Measurements from ENCODE around the gene RNASE4.
"Not testable (repeated sequence)": the region's sequence is repeated elsewhere in the genome, so short reads cannot be mapped to it uniquely, and the experiment has no call there.

RNASE4 gene

GRCh38 chr14:20692116-20692751, 7.9 kb downstream of the RNASE4 start:
- H3K9me3 ChIP-seq (replicated peaks in 1 of 11) = no peaks in the 10 kb centered on the region
- H3K4me1 ChIP-seq = peaks cover 0 to 18% (median under 1%) of the 10 kb centered on the region in 10 experiments; a peak in 8 of 20 replicates
- no peaks in the 10 kb centered on the region for H4K20me1 ChIP-seq
- H3K27ac ChIP-seq = no peak overlapping the region
- H3K4me2 ChIP-seq = no peak overlapping the region
- no peak overlapping the region for H3K4me3 ChIP-seq
- H3K36me3 ChIP-seq = no peaks in the 10 kb centered on the region
- no peaks in the 10 kb centered on the region for H3K27me3 ChIP-seq
- TF ChIP-seq Cebpa-rat (IDR thresholded peaks at IDR 0.05) = no peak
- H3K9ac ChIP-seq = no peak overlapping the region; a peak in 1 of 22 replicates

GRCh38 chr14:20696764-20697163, 12.4 kb downstream of the RNASE4 start:
- peak overlapping the region in 5 of 11 experiments; percentile 12 to 67 (median 56); a peak in 7 of 22 replicates for H3K4me2 ChIP-seq
- no peaks in the 10 kb centered on the region for H4K20me1 ChIP-seq

GRCh38 chr14:20697273-20698017, 13.1 kb downstream of the RNASE4 start:
- Histone ChIP-seq H3K4me1 (peaks cover 0 to 29% (median 2%) of the 10 kb centered on the region in 10 experiments; a peak in 8 of 20 replicates), H3K9ac (no peak overlapping the region), H3K9me3 (replicated peaks in 1 of 11) (peaks cover 0 to 13% (median 0%) of the 10 kb centered on the region in 11 experiments; a peak in 3 of 22 replicates), H4K20me1 (no peaks in the 10 kb centered on the region), H3K36me3 (no peaks in the 10 kb centered on the region), H3K4me3 (no peak overlapping the region), H3K27me3 (no peaks in the 10 kb centered on the region), H3K4me2 (peak overlapping the region in 5 of 11 experiments; percentile 12 to 67 (median 56); a peak in 9 of 22 replicates), H3K27ac (no peak overlapping the region)
- TF ChIP-seq Cebpa-rat (IDR thresholded peaks at IDR 0.05) = no peak

More at GRCh38 chr14:20696764-20697163, 12.4 kb downstream of the RNASE4 start:
- Histone ChIP-seq H3K4me3 (no peak overlapping the region), H3K27me3 (no peaks in the 10 kb centered on the region), H3K4me1 (peaks cover 0 to 29% (median 2%) of the 10 kb centered on the region in 10 experiments; a peak in 8 of 20 replicates), H3K9me3 (replicated peaks in 1 of 11) (peaks cover 0 to 13% (median 0%) of the 10 kb centered on the region in 11 experiments; a peak in 3 of 22 replicates), H3K36me3 (no peaks in the 10 kb centered on the region), H3K9ac (no peak overlapping the region), H3K27ac (no peak overlapping the region)
- no peak for TF ChIP-seq Cebpa-rat (IDR thresholded peaks at IDR 0.05)

- H3K4me1 ChIP-seq = peaks cover 0 to 29% (median 2%) of the 10 kb centered on the region in 10 experiments; a peak in 8 of 20 replicates
- H3K4me2 ChIP-seq = peak overlapping the region in 2 of 11 experiments; percentile 25 to 67; a peak in 3 of 22 replicates
- no peak overlapping the region for H3K27ac ChIP-seq
- no peaks in the 10 kb centered on the region for H3K27me3 ChIP-seq
- H3K36me3 ChIP-seq = no peaks in the 10 kb centered on the region
- peaks cover 0 to 13% (median 0%) of the 10 kb centered on the region in 11 experiments; a peak in 3 of 22 replicates for H3K9me3 ChIP-seq (replicated peaks in 1 of 11)
- H3K9ac ChIP-seq = no peak overlapping the region
- no peak overlapping the region for H3K4me3 ChIP-seq
- no peaks in the 10 kb centered on the region for H4K20me1 ChIP-seq
- TF ChIP-seq Cebpa-rat (IDR thresholded peaks at IDR 0.05) = no peak
These were observed 13.6 kb downstream of the RNASE4 start for GRCh38 chr14:20698018-20698329.

GRCh38 chr14:20698934-20699333, 14.6 kb downstream of the RNASE4 start:
- H3K9me3 ChIP-seq (replicated peaks in 1 of 11) = peaks cover 0 to 13% (median 0%) of the 10 kb centered on the region in 11 experiments; a peak in 3 of 22 replicates
- H3K4me2 ChIP-seq = 0 out of 22 replicates have a peak overlapping the region, but pooled peaks of 1 of the 11 experiments have one; percentile 1
- H3K4me1 ChIP-seq = peaks cover 0 to 29% (median 2%) of the 10 kb centered on the region in 10 experiments; a peak in 8 of 20 replicates
- H3K4me3 ChIP-seq = no peak overlapping the region
- H4K20me1 ChIP-seq = no peaks in the 10 kb centered on the region
- H3K36me3 ChIP-seq = no peaks in the 10 kb centered on the region
- peak overlapping the region in 1 of 11 experiments; percentile 2; a peak in 1 of 22 replicates for H3K9ac ChIP-seq
- H3K27ac ChIP-seq = no peak overlapping the region
- H3K27me3 ChIP-seq = no peaks in the 10 kb centered on the region
- TF ChIP-seq Cebpa-rat (IDR thresholded peaks at IDR 0.05) = no peak

- no peak overlapping the region for H3K27ac ChIP-seq
- no peaks in the 10 kb centered on the region for H3K36me3 ChIP-seq
- H3K4me3 ChIP-seq = no peak overlapping the region
- no peak for TF ChIP-seq Cebpa-rat (IDR thresholded peaks at IDR 0.05)
- H3K9me3 ChIP-seq (replicated peaks in 1 of 11) = peaks cover 0 to 19% (median under 1%) of the 10 kb centered on the region in 11 experiments; a peak in 9 of 22 replicates
- no peak overlapping the region for H3K4me2 ChIP-seq
- no peaks in the 10 kb centered on the region for H4K20me1 ChIP-seq
- H3K9ac ChIP-seq = no peak overlapping the region
- no peaks in the 10 kb centered on the region for H3K27me3 ChIP-seq
- H3K4me1 ChIP-seq = peaks cover 0 to 29% (median 2%) of the 10 kb centered on the region in 10 experiments; a peak in 8 of 20 replicates
These were observed 15.6 kb downstream of the RNASE4 start for GRCh38 chr14:20699931-20700330.

GRCh38 chr14:20700965-20701364, 16.6 kb downstream of the RNASE4 start:
- not testable (repeated sequence) for H4K20me1 ChIP-seq, H3K27me3 ChIP-seq, H3K36me3 ChIP-seq, H3K4me2 ChIP-seq, H3K27ac ChIP-seq, H3K9ac ChIP-seq, H3K4me3 ChIP-seq
- peaks cover 0 to 25% (median 2%) of the 10 kb centered on the region in 10 experiments; a peak in 8 of 20 replicates for H3K4me1 ChIP-seq
- peaks cover 5 to 29% (median 10%) of the 10 kb centered on the region in 11 experiments for H3K9me3 ChIP-seq (replicated peaks in 1 of 11)

- Histone ChIP-seq H3K27me3 (no peaks in the 10 kb centered on the region), H3K36me3 (no peaks in the 10 kb centered on the region), H3K9me3 (replicated peaks in 1 of 11) (peaks cover 16 to 28% (median 22%) of the 10 kb centered on the region in 11 experiments), H3K9ac (no peak overlapping the region), H3K4me1 (peaks cover 0 to 17% (median 0%) of the 10 kb centered on the region in 10 experiments; a peak in 7 of 20 replicates), H4K20me1 (no peaks in the 10 kb centered on the region), H3K27ac (no peak overlapping the region), H3K4me2 (peak overlapping the region in 3 of 11 experiments; percentile 6 to 44 (median 7); a peak in 4 of 22 replicates), H3K4me3 (no peak overlapping the region)
- no peak for TF ChIP-seq Cebpa-rat (IDR thresholded peaks at IDR 0.05)
These were observed 22.4 kb downstream of the RNASE4 start for GRCh38 chr14:20706657-20707355.
